Ovary (tissue), 9 donors: ENCODE measurements around the gene RGR. TPM values are rescaled to one million over a fixed set of nuclear protein-coding genes. Genes with fewer than 3 reads are reported as not detected.

Experiments
- DNase-seq, 5 donors: peaks; one replicate each; pipeline ENCODE4 v3.0.0-alpha.2; 2019 to 2020
- H3K27ac ChIP-seq, 2 donors: fragments of 200-600 bp; one replicate each; pipeline versions ENCODE4 v1.5.1 to v1.8.0; 2019 to 2022
- H3K27me3 ChIP-seq: fragments of 200-600 bp; one replicate; pipeline ENCODE4 v1.8.0; 2022
- H3K36me3 ChIP-seq: fragments of 200-600 bp; sonication (generic); one replicate; pipeline ENCODE4 v1.5.1; 2019
- H3K4me1 ChIP-seq: one replicate; pipeline ENCODE4 v1.8.1; 2013; ENCODE audit warnings: mild to moderate bottlenecking, moderate library complexity; ENCODE audit not compliant: insufficient read depth
- H3K4me3 ChIP-seq: fragments of 200-600 bp; sonication (generic); one replicate; pipeline ENCODE4 v1.5.1; 2017
- H3K9me3 ChIP-seq, 2 donors: fragments of 200-600 bp in 1 of 2; sonication (generic) in 1 of 2; one replicate each; pipeline versions ENCODE4 v1.5.1 to v1.8.1; 2013 to 2019; ENCODE audit warnings: mild to moderate bottlenecking in 1 of 2, moderate library complexity in 1 of 2
- EP300 ChIP-seq: sonication (generic); formaldehyde crosslinking; IDR thresholded peaks from one replicate; pipeline ENCODE4 v1.6.1; 2017; ENCODE audit warnings: antibody characterized with exemption
- POLR2A ChIP-seq: fragments of 450-650 bp; IDR thresholded peaks from one replicate; pipeline ENCODE4 v1.6.1; 2017; ENCODE audit warnings: antibody characterized with exemption, mild to moderate bottlenecking, moderate library complexity
- WGBS, 3 donors: extraction: QIAGEN DNeasy Blood & Tissue Kit in 1 of 3; methylation state at CpG; one replicate each; pipeline versions ENCODE4 v1.1.5 to v1.1.7; 2013 to 2017; 5-methylcytosine and 5-hydroxymethylcytosine counted together
- intact Hi-C, 4 donors: fragments of 100-400 bp; cut with DNase I; formaldehyde crosslinking; loops; one replicate each; pipeline versions ENCODE4 v1.11.0 to v1.15.1; 2022 to 2023
- polyA plus RNA-seq, 2 donors: library from polyadenylated mRNA; stranded (reverse); fragments of 200-250 nt in 1 of 2; fragments of 350-450 nt in 1 of 2; fragmentation: Illumina TruSeq in 1 of 2; extraction: RNeasy Lipid Tissue Mini Kit (QIAGEN cat#74804) in 1 of 2; gene quantifications; one replicate each; pipeline ENCODE4 v1.2.3, GENCODE V29; 2013 to 2014
- total RNA-seq, 7 donors: library from RNA; depleted of rRNA in 2 of 7; stranded (reverse); fragments of >200 nt in 2 of 7; fragmentation: NEBNext Ultra II Directional in 3 of 7; extraction: Animal tissue kit (Norgen Biotek cat#: 25700) in 3 of 7; gene quantifications; one replicate each; pipeline versions ENCODE4 v1.1.0 to v1.2.4, GENCODE V29; 2016 to 2023
- TF ChIP-seq, protein P1 (sequence below), 3 donors: fragments of 450-650 bp in 2 of 3; fragments of 200-600 bp in 1 of 3; IDR thresholded peaks; one replicate each; pipeline versions ENCODE4 v1.5.1 to v1.8.0; 2016 to 2022; ENCODE audit warnings: antibody characterized with exemption in 3 of 3, mild to moderate bottlenecking in 1 of 3
- donor health status: DM: no; HTN: no; CAD: no; lungs with moderate emphysema.
- donor health status: DM: no; HTN: no; CAD: no.
- donor health status: Bipolar disorder and iron deficiency.
- donor health status: DM: yes; HTN: yes; CAD: no.
- donor health status: DM: no; HTN: no; CAD: no.
- donor health status: DM: yes; HTN: yes; CAD: no.

The RGR gene
- total and polyA plus RNA-seq, 9 donors: not detected

GRCh38 chr10:84198206-84198915, 46.5 kb upstream of the RGR start:
- TF ChIP-seq POLR2A (no peak), EP300 (no peak)
- TF ChIP-seq, protein P1, sequence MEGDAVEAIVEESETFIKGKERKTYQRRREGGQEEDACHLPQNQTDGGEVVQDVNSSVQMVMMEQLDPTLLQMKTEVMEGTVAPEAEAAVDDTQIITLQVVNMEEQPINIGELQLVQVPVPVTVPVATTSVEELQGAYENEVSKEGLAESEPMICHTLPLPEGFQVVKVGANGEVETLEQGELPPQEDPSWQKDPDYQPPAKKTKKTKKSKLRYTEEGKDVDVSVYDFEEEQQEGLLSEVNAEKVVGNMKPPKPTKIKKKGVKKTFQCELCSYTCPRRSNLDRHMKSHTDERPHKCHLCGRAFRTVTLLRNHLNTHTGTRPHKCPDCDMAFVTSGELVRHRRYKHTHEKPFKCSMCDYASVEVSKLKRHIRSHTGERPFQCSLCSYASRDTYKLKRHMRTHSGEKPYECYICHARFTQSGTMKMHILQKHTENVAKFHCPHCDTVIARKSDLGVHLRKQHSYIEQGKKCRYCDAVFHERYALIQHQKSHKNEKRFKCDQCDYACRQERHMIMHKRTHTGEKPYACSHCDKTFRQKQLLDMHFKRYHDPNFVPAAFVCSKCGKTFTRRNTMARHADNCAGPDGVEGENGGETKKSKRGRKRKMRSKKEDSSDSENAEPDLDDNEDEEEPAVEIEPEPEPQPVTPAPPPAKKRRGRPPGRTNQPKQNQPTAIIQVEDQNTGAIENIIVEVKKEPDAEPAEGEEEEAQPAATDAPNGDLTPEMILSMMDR (IDR thresholded peaks at IDR 0.05): no peak
- no peak for DNase-seq
- no peaks in the 10 kb centered on the region for H3K4me1 ChIP-seq
- intact Hi-C loops: no loop called here
- H3K9me3 ChIP-seq: no peaks in the 10 kb centered on the region
- no peaks in the 10 kb centered on the region for H3K36me3 ChIP-seq
- H3K4me3 ChIP-seq: no peak overlapping the region
- no peak overlapping the region for H3K27ac ChIP-seq
- H3K27me3 ChIP-seq: no peaks in the 10 kb centered on the region
- 79 to 80% (median 79%) methylated on average over 7 of the region's 7 CpGs for WGBS, 3 donors

- no peaks in the 10 kb centered on the region for H3K36me3 ChIP-seq
- no peaks in the 10 kb centered on the region for H3K9me3 ChIP-seq
- H3K27ac ChIP-seq: no peak overlapping the region
- H3K4me3 ChIP-seq: no peak overlapping the region
- no peaks in the 10 kb centered on the region for H3K4me1 ChIP-seq
- intact Hi-C loops: no loop called here
- peak in 1 of 5 donors; percentile 3 for DNase-seq
- 60 to 70% (median 63%) methylated on average over 11 of the region's 11 CpGs for WGBS, 3 donors
- no peaks in the 10 kb centered on the region for H3K27me3 ChIP-seq
- no peak for TF ChIP-seq POLR2A
Observed at GRCh38 chr10:84200537-84201243, 44.2 kb upstream of the RGR start.

DNA sequence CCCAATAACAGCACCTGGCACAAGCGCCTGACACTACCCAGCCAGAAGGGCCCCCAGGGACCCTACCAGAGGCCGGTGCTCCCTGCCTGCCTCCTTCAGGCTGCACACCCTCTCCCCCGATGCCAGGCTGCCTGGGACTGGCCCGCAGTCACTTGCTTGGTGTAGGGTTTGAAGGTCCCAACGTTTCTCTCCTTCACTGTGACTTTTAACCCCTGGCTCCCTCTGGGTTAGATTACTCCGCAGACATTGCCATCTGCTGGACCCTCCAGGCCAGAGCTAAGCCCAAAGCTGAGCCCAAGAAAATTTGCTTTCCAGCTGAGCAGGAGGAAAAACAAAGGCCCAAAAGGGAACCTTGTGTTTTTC, 43.6 kb upstream of the RGR start:
- Histone ChIP-seq H3K4me1 (no peaks in the 10 kb centered on the region), H3K27ac (no peak overlapping the region), H3K36me3 (no peaks in the 10 kb centered on the region), H3K4me3 (no peak overlapping the region), H3K27me3 (no peaks in the 10 kb centered on the region), H3K9me3 (no peaks in the 10 kb centered on the region)
- peak in 1 of 5 donors; percentile 8 for DNase-seq
- WGBS, 3 donors: 46 to 56% (median 49%) methylated on average over 6 of the region's 6 CpGs
- TF ChIP-seq, protein P1 (IDR thresholded peaks at IDR 0.05): no peak
- TF ChIP-seq EP300: no peak
- TF ChIP-seq POLR2A: no peak
- intact Hi-C loops: no loop called here

- Histone ChIP-seq H3K4me1 (no peaks in the 10 kb centered on the region), H3K36me3 (no peaks in the 10 kb centered on the region), H3K27me3 (no peaks in the 10 kb centered on the region), H3K9me3 (no peaks in the 10 kb centered on the region), H3K4me3 (no peak overlapping the region), H3K27ac (no peak overlapping the region)
- intact Hi-C loops: no loop called here
- WGBS, 3 donors: 85 to 89% (median 86%) methylated on average over 11 of the region's 11 CpGs
- TF ChIP-seq EP300: no peak
- no peak for TF ChIP-seq POLR2A
- TF ChIP-seq, protein P1 (IDR thresholded peaks at IDR 0.05): no peak
- DNase-seq: no peak
Observed at GRCh38 chr10:84201682-84202081, 43.2 kb upstream of the RGR start.

DNA sequence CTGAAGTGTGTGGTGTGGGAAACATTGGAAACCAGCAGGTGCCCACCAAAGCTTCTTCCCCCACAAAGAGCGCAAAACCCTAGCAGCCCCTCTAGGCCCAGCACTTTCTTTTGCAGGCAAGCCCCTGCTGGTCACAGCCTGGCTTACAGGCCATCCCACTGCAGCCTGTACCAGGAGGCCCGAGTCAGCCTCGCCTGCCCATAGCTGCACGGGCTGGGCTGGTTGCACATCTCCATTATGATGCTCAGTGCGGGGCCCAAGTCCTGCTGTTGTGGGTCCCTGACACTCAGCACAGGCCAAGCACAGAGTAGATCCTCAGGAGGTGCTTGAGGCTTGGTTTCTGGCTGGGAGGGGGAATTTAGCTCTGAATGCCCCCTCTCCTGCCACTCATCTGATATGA, 42.5 kb upstream of the RGR start:
- WGBS, 3 donors: 75 to 87% (median 84%) methylated on average over 5 of the region's 5 CpGs
- H3K9me3 ChIP-seq: no peaks in the 10 kb centered on the region
- no peaks in the 10 kb centered on the region for H3K27me3 ChIP-seq
- no peaks in the 10 kb centered on the region for H3K4me1 ChIP-seq
- intact Hi-C loops: no loop called here
- no peak overlapping the region for H3K4me3 ChIP-seq
- TF ChIP-seq, protein P1 (IDR thresholded peaks at IDR 0.05): no peak
- TF ChIP-seq EP300 (no peak), POLR2A (no peak)
- H3K27ac ChIP-seq: no peak overlapping the region
- no peak for DNase-seq
- no peaks in the 10 kb centered on the region for H3K36me3 ChIP-seq
